Adrenal gland (tissue), 12 donors: Measurements from ENCODE around the gene C9. TPM values are rescaled to one million over a fixed set of nuclear protein-coding genes. Genes with fewer than 3 reads are reported as not detected.

Experiments
- DNase-seq, 7 donors: peaks; one replicate each; pipeline ENCODE4 v3.0.0-alpha.2; 2019 to 2020
- H3K27ac ChIP-seq, 5 donors: fragments of 200-600 bp; sonication (generic) in 4 of 5; 1 replicate in 3 of 5; 2 replicates in 2 of 5; pipeline versions ENCODE4 v1.5.1 to v1.8.0; 2016 to 2020; ENCODE audit warnings: mild to moderate bottlenecking in 1 of 5
- H3K27me3 ChIP-seq: fragments of 200-600 bp; 2 replicates; pipeline ENCODE4 v1.8.0; 2021
- H3K36me3 ChIP-seq, 2 donors: fragments of 200-600 bp; replicated peaks in 1 of 2; 1 replicate in 1 of 2; 2 replicates in 1 of 2; pipeline versions ENCODE4 v1.5.1 to v1.8.0; 2018 to 2022
- H3K4me1 ChIP-seq, 2 donors: fragments of 200-600 bp; replicated peaks in 1 of 2; 1 replicate in 1 of 2; 2 replicates in 1 of 2; pipeline versions ENCODE4 v1.5.1 to v1.8.0; 2018 to 2021
- H3K4me3 ChIP-seq, 4 donors: fragments of 200-600 bp; sonication (generic) in 3 of 4; one replicate each; pipeline ENCODE4 v1.5.1; 2016 to 2018
- H3K9me3 ChIP-seq, 3 donors: fragments of 200-600 bp; sonication (generic) in 1 of 3; replicated peaks in 1 of 3; 1 replicate in 2 of 3; 2 replicates in 1 of 3; pipeline versions ENCODE4 v1.5.1 to v1.8.0; 2016 to 2021
- CTCF ChIP-seq, 6 experiments: fragments of 450-650 bp in 4 of 6; fragments of 200-600 bp in 2 of 6; sonication (generic) in 1 of 6; IDR thresholded peaks; 1 replicate in 5 of 6; 2 replicates in 1 of 6; pipeline versions ENCODE4 v1.5.1 to v1.8.0; 2016 to 2021; ENCODE audit warnings: antibody characterized with exemption in 6 of 6, mild to moderate bottlenecking in 2 of 6, moderate library complexity in 1 of 6
- POLR2A ChIP-seq, 2 donors: fragments of 450-650 bp; IDR thresholded peaks; one replicate each; pipeline ENCODE4 v1.6.1; 2017; ENCODE audit warnings: antibody characterized with exemption in 2 of 2, mild to moderate bottlenecking in 2 of 2, moderate library complexity in 1 of 2
- WGBS, 4 donors: extraction: QIAGEN DNeasy Blood & Tissue Kit in 2 of 4; methylation state at CpG; one replicate each; pipeline versions ENCODE4 v1.1.5 to v1.1.7; 2013 to 2017; 5-methylcytosine and 5-hydroxymethylcytosine counted together
- intact Hi-C, 2 donors: fragments of 100-400 bp; cut with DNase I; formaldehyde crosslinking; loops; one replicate each; pipeline versions ENCODE4 v1.14.1 to v1.15.0; 2022 to 2023
- polyA plus RNA-seq, 3 donors: library from polyadenylated mRNA; stranded (reverse); fragments of 200-250 nt in 2 of 3; fragments of 350-450 nt in 1 of 3; fragmentation: Illumina TruSeq in 1 of 3; extraction: RNeasy Lipid Tissue Mini Kit (QIAGEN cat#74804) in 1 of 3; gene quantifications; one replicate each; pipeline ENCODE4 v1.2.3, GENCODE V29; 2013 to 2014
- total RNA-seq, 9 donors: library from RNA; depleted of rRNA in 4 of 9; stranded (reverse); fragments of >200 nt in 4 of 9; fragments of 120-200 nt in 1 of 9; fragmentation: NEBNext Ultra II Directional in 1 of 9; extraction: Animal tissue kit (Norgen Biotek cat#: 25700) in 1 of 9; gene quantifications; one replicate each; pipeline versions ENCODE4 v1.1.0 to v1.2.4, GENCODE V29; 2013 to 2023
- donor health status: healthy with polysubstance abuse.
- donor health status: Bipolar disorder and iron deficiency.
- donor health status: DM: yes; HTN: yes; CAD: no.
- donor health status: DM: no; HTN: no; CAD: no.
- donor health status: DM: no; HTN: no; CAD: no.
- donor health status: DM: yes; HTN: yes; CAD: no.

C9 gene
- total and polyA plus RNA-seq, 12 donors: 0.07 to 0.54 (median 0.40) TPM; not detected in 5

DNA sequence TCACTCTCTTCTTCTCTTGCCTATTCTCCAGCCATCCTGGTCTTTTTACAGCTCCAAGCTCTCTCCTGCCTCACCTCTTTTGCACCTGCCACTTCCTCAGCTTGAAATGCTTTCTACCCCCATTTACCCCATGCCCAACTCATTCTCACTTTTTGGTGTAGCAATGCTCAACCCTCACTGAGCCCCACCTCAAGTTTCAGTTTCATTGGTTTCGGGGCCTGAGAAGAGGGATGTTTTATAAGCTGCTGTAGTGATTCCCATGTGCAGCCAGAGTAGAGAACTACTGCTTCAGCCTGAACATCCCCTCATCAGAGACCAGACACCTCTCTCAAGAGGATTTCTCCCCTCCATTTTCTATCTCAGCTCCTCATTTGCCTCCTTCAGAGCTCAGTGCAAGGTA, 99.8 kb downstream of the C9 start:
- DNase-seq: no peak
- 77 to 87% (median 80%) methylated on average over 1 of the region's 1 CpG for WGBS, 4 donors
- intact Hi-C loops: no loop called here

DNA sequence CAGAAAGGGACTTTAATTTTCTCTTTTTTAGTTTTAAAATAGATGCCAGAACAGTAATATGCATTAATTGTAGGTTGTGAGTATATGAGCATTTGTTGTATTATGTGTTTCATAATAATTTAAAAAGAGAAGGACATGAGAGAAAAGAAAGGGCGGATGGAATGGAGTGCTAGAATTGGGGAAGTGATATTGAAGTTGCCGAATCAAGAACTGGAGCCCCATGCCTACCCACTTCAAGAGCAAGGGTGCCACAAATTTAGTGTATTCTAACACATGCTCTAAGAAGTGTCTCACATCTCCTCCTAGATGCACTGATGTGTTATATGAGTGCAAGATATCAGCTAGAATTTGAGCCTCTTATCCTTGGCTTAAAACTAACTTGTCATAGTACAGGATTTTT, 101.3 kb downstream of the C9 start:
- no peaks in the 10 kb centered on the region for H3K9me3 ChIP-seq
- no peak overlapping the region for H3K4me3 ChIP-seq
- intact Hi-C loops: no loop called here
- no peaks in the 10 kb centered on the region for H3K36me3 ChIP-seq
- no peaks in the 10 kb centered on the region for H3K27me3 ChIP-seq
- no peak overlapping the region for H3K27ac ChIP-seq
- no peaks in the 10 kb centered on the region for H3K4me1 ChIP-seq
- no peak for DNase-seq
- WGBS, 4 donors: 73 to 77% (median 73%) methylated on average over 2 of the region's 2 CpGs
- TF ChIP-seq CTCF (IDR thresholded peaks at IDR 0.05) (no peak), POLR2A (IDR thresholded peaks at IDR 0.05) (no peak)

More for the DNA sequence above, 99.8 kb downstream of the C9 start:
- Histone ChIP-seq H3K9me3 (no peaks in the 10 kb centered on the region), H3K36me3 (no peaks in the 10 kb centered on the region), H3K27me3 (no peaks in the 10 kb centered on the region), H3K4me3 (no peak overlapping the region), H3K27ac (no peak overlapping the region), H3K4me1 (no peaks in the 10 kb centered on the region)
- TF ChIP-seq CTCF (IDR thresholded peaks at IDR 0.05) (no peak), POLR2A (IDR thresholded peaks at IDR 0.05) (no peak)

DNA sequence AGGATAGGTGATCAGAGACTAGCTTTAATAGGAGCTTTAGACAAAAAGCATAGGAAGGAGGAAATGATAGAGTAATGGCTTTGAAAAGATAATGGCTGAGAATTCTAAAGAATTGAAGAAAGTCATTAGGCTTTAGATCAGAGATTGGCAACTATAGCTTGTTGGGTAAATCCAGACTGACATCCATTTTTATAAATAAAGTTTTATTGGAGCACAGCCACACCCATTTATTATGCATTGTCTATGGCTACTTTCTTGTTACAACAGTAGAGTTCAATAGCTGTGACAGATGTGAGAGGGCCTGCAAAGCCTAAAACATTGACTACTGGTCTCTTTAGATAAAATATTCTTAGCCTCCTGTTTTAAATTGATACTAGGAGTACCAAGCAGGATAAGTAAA, 104.2 kb downstream of the C9 start:
- TF ChIP-seq POLR2A (IDR thresholded peaks at IDR 0.05) (no peak), CTCF (IDR thresholded peaks at IDR 0.05) (no peak)
- no peak overlapping the region for H3K27ac ChIP-seq
- H3K4me1 ChIP-seq: no peaks in the 10 kb centered on the region
- DNase-seq: no peak
- no peaks in the 10 kb centered on the region for H3K9me3 ChIP-seq
- no peak overlapping the region for H3K4me3 ChIP-seq
- no peaks in the 10 kb centered on the region for H3K27me3 ChIP-seq
- H3K36me3 ChIP-seq: no peaks in the 10 kb centered on the region
- intact Hi-C loops: no loop called here

- no peak overlapping the region for H3K4me3 ChIP-seq
- no peak for DNase-seq
- no peaks in the 10 kb centered on the region for H3K36me3 ChIP-seq
- H3K27ac ChIP-seq: no peak overlapping the region
- H3K27me3 ChIP-seq: no peaks in the 10 kb centered on the region
- H3K4me1 ChIP-seq: no peaks in the 10 kb centered on the region
- intact Hi-C loops: no loop called here
- no peaks in the 10 kb centered on the region for H3K9me3 ChIP-seq
- WGBS, 4 donors: 80 to 91% (median 87%) methylated on average over 3 of the region's 3 CpGs
- TF ChIP-seq CTCF (IDR thresholded peaks at IDR 0.05) (no peak), POLR2A (IDR thresholded peaks at IDR 0.05) (no peak)
Observed at GRCh38 chr5:39257554-39257953, 106.7 kb downstream of the C9 start.
